Ureter (tissue), 1 donor: ENCODE results near the gene MT1H. TPM values are rescaled to one million over a fixed set of nuclear protein-coding genes. Genes with fewer than 3 reads are reported as not detected.

Experiments
- total RNA-seq: library from RNA; stranded (reverse); gene quantifications from one replicate; pipeline ENCODE4 v1.2.4, GENCODE V29; 2023
- donor health status: DM: yes; HTN: yes; CAD: no.

MT1H gene
- total RNA-seq, 1 donor from 2014 or later, result not detected

Other genes with a start within 250 kb of the MT1H start
- 97.2 TPM for gene AMFR, start 244.3 kb upstream of the MT1H start, total RNA-seq
- gene NUDT21, start 218.5 kb upstream of the MT1H start, total RNA-seq, result 128 TPM
- 44.3 TPM for gene OGFOD1, start 218.3 kb upstream of the MT1H start, total RNA-seq
- 62.6 TPM for gene BBS2, start 149.8 kb upstream of the MT1H start, total RNA-seq
- gene MT4, start 104.7 kb upstream of the MT1H start, total RNA-seq, result not detected
- gene MT3, start 80.3 kb upstream of the MT1H start, total RNA-seq, result 1.5 TPM
- gene MT2A, start 61.2 kb upstream of the MT1H start, total RNA-seq, result 113 TPM
- gene MT1E, start 44.0 kb upstream of the MT1H start, total RNA-seq, result 98.7 TPM
- 18.8 TPM for gene MT1M, start 37.2 kb upstream of the MT1H start, total RNA-seq
- gene MT1A, start 31.1 kb upstream of the MT1H start, total RNA-seq, result 22.3 TPM
- gene MT1B, start 17.9 kb upstream of the MT1H start, total RNA-seq, result not detected
- gene MT1F, start 11.9 kb upstream of the MT1H start, total RNA-seq, result 8.7 TPM
- 2.9 TPM for gene MT1G, start 1.7 kb upstream of the MT1H start, total RNA-seq
- gene MT1X, start 12.7 kb downstream of the MT1H start, total RNA-seq, result 110 TPM
- 69.1 TPM for gene NUP93, start 60.3 kb downstream of the MT1H start, total RNA-seq
- not detected for gene SLC12A3, start 195.4 kb downstream of the MT1H start, total RNA-seq